HepG2 (cell line): ENCODE data around the gene C22orf15. TPM values are rescaled to one million over a fixed set of nuclear protein-coding genes. Genes with fewer than 3 reads are reported as not detected.

ENCODE experiments used
- CBX5 ChIP-seq: sonication (generic); formaldehyde crosslinking; IDR thresholded peaks from 2 replicates; pipeline ENCODE4 v1.4.0; 2020; ENCODE audit warnings: missing genetic modification reagents, borderline replicate concordance
- CENPT ChIP-seq: sonication (generic); formaldehyde crosslinking; IDR thresholded peaks from 2 replicates; pipeline ENCODE4 v1.8.0; 2022; ENCODE audit warnings: low read depth, mild to moderate bottlenecking, moderate library complexity, missing genetic modification reagents
- FOXK2 ChIP-seq: fragments of 450-650 bp; IDR thresholded peaks from 2 replicates; pipeline ENCODE4 v1.6.1; 2016
- HMG20B ChIP-seq: conservative IDR thresholded peaks from 2 replicates; pipeline ENCODE4 v1.6.1; 2016; ENCODE audit warnings: missing genetic modification reagents, missing compliant biosample characterization
- HNF4A ChIP-seq: sonication (generic); formaldehyde crosslinking; IDR thresholded peaks from 2 replicates; pipeline ENCODE4 v1.4.0; 2020; ENCODE audit warnings: missing genetic modification reagents
- KAT7 ChIP-seq: IDR thresholded peaks from 2 replicates; pipeline ENCODE4 v1.6.1; 2018; ENCODE audit warnings: borderline replicate concordance, missing compliant biosample characterization
- KLF13 ChIP-seq: sonication (generic); formaldehyde crosslinking; IDR thresholded peaks from 2 replicates; pipeline ENCODE4 v1.4.0; 2020; ENCODE audit warnings: mild to moderate bottlenecking, missing genetic modification reagents
- SIN3B ChIP-seq: fragments of 150-350 bp; IDR thresholded peaks from 2 replicates; pipeline ENCODE4 v1.6.1; 2014; ENCODE audit warnings: low read length
- SPEN ChIP-seq: sonication (generic); formaldehyde crosslinking; IDR thresholded peaks from 2 replicates; pipeline ENCODE4 v1.5.1; 2020; ENCODE audit warnings: low read depth, mild to moderate bottlenecking, missing genetic modification reagents
- STAT5B ChIP-seq: sonication (generic); formaldehyde crosslinking; IDR thresholded peaks from 2 replicates; pipeline ENCODE4 v1.4.0; 2020; ENCODE audit warnings: missing genetic modification reagents
- TBP ChIP-seq: sonication (generic); formaldehyde crosslinking; IDR thresholded peaks from 2 replicates; pipeline ENCODE4 v1.5.0; 2020; ENCODE audit warnings: missing genetic modification reagents
- XRCC5 ChIP-seq: fragments of 200-400 bp; formaldehyde crosslinking; optimal IDR thresholded peaks from 2 replicates; pipeline ENCODE3; 2017; ENCODE audit warnings: mild to moderate bottlenecking, low read length
- ZFP37 ChIP-seq: sonication (generic); formaldehyde crosslinking; IDR thresholded peaks from 2 replicates; pipeline ENCODE4 v1.4.0; 2020; ENCODE audit warnings: missing genetic modification reagents, borderline replicate concordance
- ZNF644 ChIP-seq: IDR thresholded peaks from 2 replicates; pipeline ENCODE4 v1.6.1; 2016; ENCODE audit warnings: low read depth
- polyA plus RNA-seq, 8 experiments: library from polyadenylated mRNA; depleted of rRNA in 3 of 8; stranded (reverse) in 7 of 8; unstranded in 1 of 8; fragments of >200 nt; fragmentation: Illumina TruSeq in 4 of 8; extraction: Trizol in 4 of 8; gene quantifications; 2 replicates each; pipeline versions ENCODE4 v1.2.1 to v1.2.3, GENCODE V29; 2011 to 2016; ENCODE audit warnings: low read depth in 4 of 8, missing spikeins in 1 of 8, mixed read lengths in 1 of 8; ENCODE audit not compliant: insufficient read depth in 1 of 8
- total RNA-seq, 5 experiments: library from RNA; depleted of rRNA; stranded (reverse); fragments of >200 nt; fragmentation: Illumina TruSeq; extraction: Trizol; gene quantifications; 2 replicates each; pipeline ENCODE4 v1.2.3, GENCODE V29; 2016; ENCODE audit warnings: low read depth in 1 of 5
- TF ChIP-seq, protein P1 (sequence below): sonication (generic); formaldehyde crosslinking; IDR thresholded peaks from 2 replicates; pipeline ENCODE4 v1.4.0; 2020; ENCODE audit warnings: missing genetic modification reagents
- TF ChIP-seq, protein P2 (sequence below): sonication (generic); IDR thresholded peaks from 2 replicates; pipeline ENCODE4 v1.6.1; 2016; ENCODE audit warnings: low read depth, borderline replicate concordance
- TF ChIP-seq, protein P3 (sequence below): IDR thresholded peaks from 2 replicates; pipeline ENCODE4 v1.6.1; 2016; ENCODE audit warnings: control low read depth
- TF ChIP-seq, protein P4 (sequence below), 2 experiments: fragments of 450-650 bp in 1 of 2; sonication (generic) in 1 of 2; formaldehyde crosslinking; IDR thresholded peaks; 2 replicates each; pipeline versions ENCODE4 v1.5.0 to v1.8.0; 2020 to 2022; ENCODE audit warnings: mild to moderate bottlenecking in 1 of 2, missing genetic modification reagents in 1 of 2
- TF ChIP-seq, protein P5 (sequence below): sonication (generic); formaldehyde crosslinking; IDR thresholded peaks from 2 replicates; pipeline ENCODE4 v1.8.0; 2022; ENCODE audit warnings: mild to moderate bottlenecking, missing genetic modification reagents, borderline replicate concordance
- TF ChIP-seq, protein P6 (sequence below): sonication (generic); formaldehyde crosslinking; IDR thresholded peaks from 2 replicates; pipeline ENCODE4 v1.5.1; 2020; ENCODE audit warnings: missing genetic modification reagents, mild to moderate bottlenecking, borderline replicate concordance
- TF ChIP-seq, protein P7 (sequence below), 2 experiments: sonication (generic) in 1 of 2; formaldehyde crosslinking in 1 of 2; IDR thresholded peaks; 2 replicates each; pipeline versions ENCODE4 v1.4.0 to v1.6.1; 2018 to 2020; ENCODE audit warnings: missing genetic modification reagents in 2 of 2, borderline replicate concordance in 1 of 2, low read depth in 1 of 2, mild to moderate bottlenecking in 1 of 2, missing biosample characterization in 1 of 2

C22orf15 gene
- total and polyA plus RNA-seq, 2 of the 13 experiments (the other 11 are each of a cell fraction or from before 2014, with no cell fraction given) = not detected

DNA sequence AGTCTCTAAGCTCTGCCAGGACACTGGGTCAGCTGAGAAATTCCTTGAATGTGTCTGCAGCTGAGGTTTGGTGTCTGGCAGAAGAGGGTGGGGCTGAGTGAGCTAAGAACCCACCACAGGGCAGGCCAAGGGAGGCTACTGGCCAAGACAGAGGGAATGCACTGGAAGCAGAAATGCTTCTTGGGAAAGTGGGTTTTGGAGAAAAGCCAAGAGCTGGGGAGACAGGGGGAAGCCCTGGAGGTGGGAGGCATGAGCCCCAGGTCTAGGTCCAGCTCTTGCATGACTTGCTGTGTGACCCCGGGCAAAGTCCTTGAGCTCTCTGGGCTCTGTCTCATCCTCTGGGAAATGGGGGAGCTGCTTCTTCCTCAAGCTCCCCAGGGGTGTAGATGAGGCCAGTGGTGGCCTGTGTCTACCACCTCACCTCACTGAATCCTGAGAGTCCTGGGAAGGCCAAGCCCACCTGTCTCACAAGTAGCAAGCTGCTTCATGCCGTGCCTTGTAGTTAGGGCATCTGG, 12.2 kb downstream of the C22orf15 start (continued):
- TF ChIP-seq, protein P1, sequence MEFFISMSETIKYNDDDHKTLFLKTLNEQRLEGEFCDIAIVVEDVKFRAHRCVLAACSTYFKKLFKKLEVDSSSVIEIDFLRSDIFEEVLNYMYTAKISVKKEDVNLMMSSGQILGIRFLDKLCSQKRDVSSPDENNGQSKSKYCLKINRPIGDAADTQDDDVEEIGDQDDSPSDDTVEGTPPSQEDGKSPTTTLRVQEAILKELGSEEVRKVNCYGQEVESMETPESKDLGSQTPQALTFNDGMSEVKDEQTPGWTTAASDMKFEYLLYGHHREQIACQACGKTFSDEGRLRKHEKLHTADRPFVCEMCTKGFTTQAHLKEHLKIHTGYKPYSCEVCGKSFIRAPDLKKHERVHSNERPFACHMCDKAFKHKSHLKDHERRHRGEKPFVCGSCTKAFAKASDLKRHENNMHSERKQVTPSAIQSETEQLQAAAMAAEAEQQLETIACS (CRISPR knock-in tag) = no peak
- TF ChIP-seq KAT7 (CRISPR knock-in tag) (no peak), HMG20B (CRISPR knock-in tag) (no peak), SIN3B (no peak), HNF4A (CRISPR knock-in tag) (peak; percentile 41; the same call in 1 of the 2 replicates), CBX5 (CRISPR knock-in tag) (0 out of 2 replicates have a peak, but pooled peaks have one; percentile 11), XRCC5 (no peak), STAT5B (CRISPR knock-in tag) (no peak), TBP (CRISPR knock-in tag) (no peak), KLF13 (CRISPR knock-in tag) (no peak), CENPT (CRISPR knock-in tag) (no peak), ZFP37 (CRISPR knock-in tag) (no peak), SPEN (CRISPR knock-in tag) (no peak), FOXK2 (no peak), ZNF644 (CRISPR knock-in tag) (no peak)
- TF ChIP-seq, protein P2, sequence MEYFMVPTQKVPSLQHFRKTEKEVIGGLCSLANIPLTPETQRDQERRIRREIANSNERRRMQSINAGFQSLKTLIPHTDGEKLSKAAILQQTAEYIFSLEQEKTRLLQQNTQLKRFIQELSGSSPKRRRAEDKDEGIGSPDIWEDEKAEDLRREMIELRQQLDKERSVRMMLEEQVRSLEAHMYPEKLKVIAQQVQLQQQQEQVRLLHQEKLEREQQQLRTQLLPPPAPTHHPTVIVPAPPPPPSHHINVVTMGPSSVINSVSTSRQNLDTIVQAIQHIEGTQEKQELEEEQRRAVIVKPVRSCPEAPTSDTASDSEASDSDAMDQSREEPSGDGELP = peak; percentile 61; the same call in 1 of the 2 replicates
- TF ChIP-seq, protein P3, sequence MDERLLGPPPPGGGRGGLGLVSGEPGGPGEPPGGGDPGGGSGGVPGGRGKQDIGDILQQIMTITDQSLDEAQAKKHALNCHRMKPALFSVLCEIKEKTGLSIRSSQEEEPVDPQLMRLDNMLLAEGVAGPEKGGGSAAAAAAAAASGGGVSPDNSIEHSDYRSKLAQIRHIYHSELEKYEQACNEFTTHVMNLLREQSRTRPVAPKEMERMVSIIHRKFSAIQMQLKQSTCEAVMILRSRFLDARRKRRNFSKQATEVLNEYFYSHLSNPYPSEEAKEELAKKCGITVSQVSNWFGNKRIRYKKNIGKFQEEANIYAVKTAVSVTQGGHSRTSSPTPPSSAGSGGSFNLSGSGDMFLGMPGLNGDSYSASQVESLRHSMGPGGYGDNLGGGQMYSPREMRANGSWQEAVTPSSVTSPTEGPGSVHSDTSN = no peak
- TF ChIP-seq, protein P4, sequence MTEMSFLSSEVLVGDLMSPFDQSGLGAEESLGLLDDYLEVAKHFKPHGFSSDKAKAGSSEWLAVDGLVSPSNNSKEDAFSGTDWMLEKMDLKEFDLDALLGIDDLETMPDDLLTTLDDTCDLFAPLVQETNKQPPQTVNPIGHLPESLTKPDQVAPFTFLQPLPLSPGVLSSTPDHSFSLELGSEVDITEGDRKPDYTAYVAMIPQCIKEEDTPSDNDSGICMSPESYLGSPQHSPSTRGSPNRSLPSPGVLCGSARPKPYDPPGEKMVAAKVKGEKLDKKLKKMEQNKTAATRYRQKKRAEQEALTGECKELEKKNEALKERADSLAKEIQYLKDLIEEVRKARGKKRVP (CRISPR knock-in tag; IDR thresholded peaks at IDR 0.05) = no peak
- TF ChIP-seq, protein P5, sequence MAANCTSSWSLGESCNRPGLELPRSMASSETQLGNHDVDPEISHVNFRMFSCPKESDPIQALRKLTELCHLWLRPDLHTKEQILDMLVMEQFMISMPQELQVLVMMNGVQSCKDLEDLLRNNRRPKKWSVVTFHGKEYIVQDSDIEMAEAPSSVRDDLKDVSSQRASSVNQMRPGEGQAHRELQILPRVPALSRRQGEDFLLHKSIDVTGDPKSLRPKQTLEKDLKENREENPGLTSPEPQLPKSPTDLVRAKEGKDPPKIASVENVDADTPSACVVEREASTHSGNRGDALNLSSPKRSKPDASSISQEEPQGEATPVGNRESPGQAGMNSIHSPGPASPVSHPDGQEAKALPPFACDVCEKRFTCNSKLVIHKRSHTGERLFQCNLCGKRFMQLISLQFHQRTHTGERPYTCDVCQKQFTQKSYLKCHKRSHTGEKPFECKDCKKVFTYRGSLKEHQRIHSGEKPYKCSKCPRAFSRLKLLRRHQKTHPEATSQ (CRISPR knock-in tag) = no peak
- TF ChIP-seq, protein P6, sequence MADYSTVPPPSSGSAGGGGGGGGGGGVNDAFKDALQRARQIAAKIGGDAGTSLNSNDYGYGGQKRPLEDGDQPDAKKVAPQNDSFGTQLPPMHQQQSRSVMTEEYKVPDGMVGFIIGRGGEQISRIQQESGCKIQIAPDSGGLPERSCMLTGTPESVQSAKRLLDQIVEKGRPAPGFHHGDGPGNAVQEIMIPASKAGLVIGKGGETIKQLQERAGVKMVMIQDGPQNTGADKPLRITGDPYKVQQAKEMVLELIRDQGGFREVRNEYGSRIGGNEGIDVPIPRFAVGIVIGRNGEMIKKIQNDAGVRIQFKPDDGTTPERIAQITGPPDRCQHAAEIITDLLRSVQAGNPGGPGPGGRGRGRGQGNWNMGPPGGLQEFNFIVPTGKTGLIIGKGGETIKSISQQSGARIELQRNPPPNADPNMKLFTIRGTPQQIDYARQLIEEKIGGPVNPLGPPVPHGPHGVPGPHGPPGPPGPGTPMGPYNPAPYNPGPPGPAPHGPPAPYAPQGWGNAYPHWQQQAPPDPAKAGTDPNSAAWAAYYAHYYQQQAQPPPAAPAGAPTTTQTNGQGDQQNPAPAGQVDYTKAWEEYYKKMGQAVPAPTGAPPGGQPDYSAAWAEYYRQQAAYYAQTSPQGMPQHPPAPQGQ (CRISPR knock-in tag) = no peak
- TF ChIP-seq, protein P7, sequence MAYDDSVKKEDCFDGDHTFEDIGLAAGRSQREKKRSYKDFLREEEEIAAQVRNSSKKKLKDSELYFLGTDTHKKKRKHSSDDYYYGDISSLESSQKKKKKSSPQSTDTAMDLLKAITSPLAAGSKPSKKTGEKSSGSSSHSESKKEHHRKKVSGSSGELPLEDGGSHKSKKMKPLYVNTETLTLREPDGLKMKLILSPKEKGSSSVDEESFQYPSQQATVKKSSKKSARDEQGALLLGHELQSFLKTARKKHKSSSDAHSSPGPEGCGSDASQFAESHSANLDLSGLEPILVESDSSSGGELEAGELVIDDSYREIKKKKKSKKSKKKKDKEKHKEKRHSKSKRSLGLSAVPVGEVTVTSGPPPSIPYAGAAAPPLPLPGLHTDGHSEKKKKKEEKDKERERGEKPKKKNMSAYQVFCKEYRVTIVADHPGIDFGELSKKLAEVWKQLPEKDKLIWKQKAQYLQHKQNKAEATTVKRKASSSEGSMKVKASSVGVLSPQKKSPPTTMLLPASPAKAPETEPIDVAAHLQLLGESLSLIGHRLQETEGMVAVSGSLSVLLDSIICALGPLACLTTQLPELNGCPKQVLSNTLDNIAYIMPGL (CRISPR knock-in tag; IDR thresholded peaks at IDR 0.05; ENCODE audit: borderline replicate concordance in 1 of 2, low read depth in 1 of 2) = no peak
